ENCODE measurements around the gene ARHGAP26.

Gene ARHGAP26

DNA sequence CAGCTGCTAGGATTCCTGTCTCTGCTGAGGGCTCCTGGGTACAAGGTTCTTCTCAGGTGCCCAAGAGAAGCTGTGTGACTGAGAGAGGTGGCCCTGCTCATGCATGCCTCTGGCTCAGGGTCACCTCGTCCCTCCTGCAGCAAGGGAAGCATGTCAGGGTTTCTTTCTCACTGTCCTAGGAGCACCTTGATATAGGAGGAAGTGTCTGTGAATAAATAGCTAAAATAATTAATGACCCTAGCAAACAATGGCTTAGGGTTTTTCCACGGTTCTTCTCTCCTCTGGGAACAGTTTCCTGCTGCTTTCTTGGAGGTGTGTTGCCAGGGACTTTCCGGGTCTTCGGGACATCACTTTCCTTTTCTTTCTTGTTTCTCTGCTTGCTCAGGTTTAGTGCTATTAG, 87.2 kb downstream of the ARHGAP26 start:
- Histone ChIP-seq H3K36me3 (ENCODE audit: insufficient read depth, insufficient read length, low read length) (no peaks in the 10 kb centered on the region), H3K4me1 (ENCODE audit: insufficient read depth, insufficient read length) (no peaks in the 10 kb centered on the region), H3K27me3 (ENCODE audit: insufficient read depth, insufficient read length) (no peaks in the 10 kb centered on the region), H3K9ac (ENCODE audit: insufficient read length, low read depth) (no peak overlapping the region), H3K9me3 (ENCODE audit: insufficient read depth, low read length) (no peaks in the 10 kb centered on the region), H3K4me3 (ENCODE audit: insufficient read length, low read depth) (no peak overlapping the region)
- TF ChIP-seq ZNF274 (IDR thresholded peaks at IDR 0.05; ENCODE audit: low read depth, low read length): no peak
- no peak for TF ChIP-seq SUZ12 (IDR thresholded peaks at IDR 0.05; ENCODE audit: extremely low read depth, insufficient read depth, insufficient read length)
- no peak for TF ChIP-seq YY1 (IDR thresholded peaks at IDR 0.05; ENCODE audit: insufficient read depth, insufficient read length)
- no peak for DNase-seq (ENCODE audit: low read depth, low spot score)

DNA sequence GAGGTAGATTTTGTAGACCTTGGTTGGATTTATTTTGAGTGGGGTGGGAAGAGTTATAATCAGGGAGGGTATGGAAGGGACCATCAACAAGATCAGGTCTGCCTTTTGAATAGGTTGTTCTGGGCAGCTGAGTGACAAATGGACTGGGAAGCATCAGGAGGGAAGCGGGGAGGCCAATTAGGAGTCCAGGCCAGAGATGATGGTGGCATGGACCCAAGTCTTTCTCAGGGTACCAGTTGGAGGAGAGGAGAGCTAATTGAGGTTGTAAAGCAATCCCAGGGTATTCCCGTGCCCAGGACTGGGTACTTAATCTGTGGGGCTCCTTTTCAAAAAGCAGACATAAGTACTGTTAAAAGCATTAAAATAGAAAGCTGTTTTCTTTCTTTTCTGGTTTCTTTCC, 88.9 kb downstream of the ARHGAP26 start:
- no peak for DNase-seq (ENCODE audit: low read depth, low spot score)

GRCh38 chr5:142860270-142860669, 90.1 kb downstream of the ARHGAP26 start:
- Histone ChIP-seq H3K9me3 (ENCODE audit: insufficient read depth, low read length) (no peaks in the 10 kb centered on the region), H3K4me3 (ENCODE audit: insufficient read length, low read depth) (no peak overlapping the region), H3K36me3 (ENCODE audit: insufficient read depth, insufficient read length, low read length) (no peaks in the 10 kb centered on the region), H3K9ac (ENCODE audit: insufficient read length, low read depth) (no peak overlapping the region), H3K27me3 (ENCODE audit: insufficient read depth, insufficient read length) (no peaks in the 10 kb centered on the region), H3K4me1 (ENCODE audit: insufficient read depth, insufficient read length) (peaks cover 2% of the 10 kb centered on the region)
- TF ChIP-seq ZNF274 (IDR thresholded peaks at IDR 0.05; ENCODE audit: low read depth, low read length) (no peak), SUZ12 (IDR thresholded peaks at IDR 0.05; ENCODE audit: extremely low read depth, insufficient read depth, insufficient read length) (no peak), YY1 (IDR thresholded peaks at IDR 0.05; ENCODE audit: insufficient read depth, insufficient read length) (no peak)
- no peak for DNase-seq (ENCODE audit: low read depth, low spot score)

More for the DNA sequence above, 88.9 kb downstream of the ARHGAP26 start:
- TF ChIP-seq YY1 (IDR thresholded peaks at IDR 0.05; ENCODE audit: insufficient read depth, insufficient read length): no peak
- no peak for TF ChIP-seq ZNF274 (IDR thresholded peaks at IDR 0.05; ENCODE audit: low read depth, low read length)
- no peak for TF ChIP-seq SUZ12 (IDR thresholded peaks at IDR 0.05; ENCODE audit: extremely low read depth, insufficient read depth, insufficient read length)
- Histone ChIP-seq H3K36me3 (ENCODE audit: insufficient read depth, insufficient read length, low read length) (no peaks in the 10 kb centered on the region), H3K4me3 (ENCODE audit: insufficient read length, low read depth) (no peak overlapping the region), H3K9ac (ENCODE audit: insufficient read length, low read depth) (no peak overlapping the region), H3K27me3 (ENCODE audit: insufficient read depth, insufficient read length) (no peaks in the 10 kb centered on the region), H3K9me3 (ENCODE audit: insufficient read depth, low read length) (no peaks in the 10 kb centered on the region), H3K4me1 (ENCODE audit: insufficient read depth, insufficient read length) (no peaks in the 10 kb centered on the region)

- TF ChIP-seq SUZ12 (IDR thresholded peaks at IDR 0.05; ENCODE audit: extremely low read depth, insufficient read depth, insufficient read length) (no peak), YY1 (IDR thresholded peaks at IDR 0.05; ENCODE audit: insufficient read depth, insufficient read length) (no peak), ZNF274 (IDR thresholded peaks at IDR 0.05; ENCODE audit: low read depth, low read length) (no peak)
- H3K4me1 ChIP-seq (ENCODE audit: insufficient read depth, insufficient read length): peaks cover 2% of the 10 kb centered on the region
- H3K9ac ChIP-seq (ENCODE audit: insufficient read length, low read depth): no peak overlapping the region
- H3K9me3 ChIP-seq (ENCODE audit: insufficient read depth, low read length): no peaks in the 10 kb centered on the region
- no peaks in the 10 kb centered on the region for H3K27me3 ChIP-seq (ENCODE audit: insufficient read depth, insufficient read length)
- H3K4me3 ChIP-seq (ENCODE audit: insufficient read length, low read depth): no peak overlapping the region
- no peaks in the 10 kb centered on the region for H3K36me3 ChIP-seq (ENCODE audit: insufficient read depth, insufficient read length, low read length)
- DNase-seq (ENCODE audit: low read depth, low spot score): no peak
These were observed 90.8 kb downstream of the ARHGAP26 start for GRCh38 chr5:142861011-142861410.

GRCh38 chr5:142862594-142862993, 92.4 kb downstream of the ARHGAP26 start:
- H3K4me3 ChIP-seq (ENCODE audit: insufficient read length, low read depth): no peak overlapping the region
- H3K4me1 ChIP-seq (ENCODE audit: insufficient read depth, insufficient read length): peaks cover 2% of the 10 kb centered on the region
- H3K27me3 ChIP-seq (ENCODE audit: insufficient read depth, insufficient read length): no peaks in the 10 kb centered on the region
- DNase-seq (ENCODE audit: low read depth, low spot score): no peak
- H3K9ac ChIP-seq (ENCODE audit: insufficient read length, low read depth): no peak overlapping the region
- no peaks in the 10 kb centered on the region for H3K36me3 ChIP-seq (ENCODE audit: insufficient read depth, insufficient read length, low read length)
- H3K9me3 ChIP-seq (ENCODE audit: insufficient read depth, low read length): no peaks in the 10 kb centered on the region
- TF ChIP-seq SUZ12 (IDR thresholded peaks at IDR 0.05; ENCODE audit: extremely low read depth, insufficient read depth, insufficient read length) (no peak), ZNF274 (IDR thresholded peaks at IDR 0.05; ENCODE audit: low read depth, low read length) (no peak), YY1 (IDR thresholded peaks at IDR 0.05; ENCODE audit: insufficient read depth, insufficient read length) (no peak)

DNA sequence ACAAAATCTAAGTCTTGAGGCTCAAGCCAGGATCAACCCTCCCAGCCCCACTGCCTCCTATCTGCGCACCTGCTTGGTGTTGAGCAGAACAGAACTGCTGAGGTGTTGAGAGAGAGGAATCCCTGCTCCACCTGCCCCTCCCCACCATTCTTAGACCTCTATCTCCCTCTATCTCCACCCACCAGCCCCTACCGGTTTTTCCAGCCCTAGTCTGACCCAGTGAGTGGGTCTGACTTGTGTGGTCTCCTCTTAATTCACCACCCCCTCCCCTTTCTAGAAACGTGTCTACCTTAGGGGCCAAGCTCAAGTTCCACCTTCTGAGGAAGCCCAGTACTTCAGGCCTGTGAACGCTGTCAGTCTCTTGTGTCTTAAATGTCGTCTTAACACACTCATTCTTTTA, 93.7 kb downstream of the ARHGAP26 start:
- H3K36me3 ChIP-seq (ENCODE audit: insufficient read depth, insufficient read length, low read length): no peaks in the 10 kb centered on the region
- no peaks in the 10 kb centered on the region for H3K27me3 ChIP-seq (ENCODE audit: insufficient read depth, insufficient read length)
- H3K4me1 ChIP-seq (ENCODE audit: insufficient read depth, insufficient read length): peaks cover 2% of the 10 kb centered on the region
- H3K9ac ChIP-seq (ENCODE audit: insufficient read length, low read depth): no peak overlapping the region
- DNase-seq (ENCODE audit: low read depth, low spot score): no peak
- TF ChIP-seq SUZ12 (IDR thresholded peaks at IDR 0.05; ENCODE audit: extremely low read depth, insufficient read depth, insufficient read length) (no peak), ZNF274 (IDR thresholded peaks at IDR 0.05; ENCODE audit: low read depth, low read length) (no peak), YY1 (IDR thresholded peaks at IDR 0.05; ENCODE audit: insufficient read depth, insufficient read length) (no peak)
- H3K4me3 ChIP-seq (ENCODE audit: insufficient read length, low read depth): no peak overlapping the region
- no peaks in the 10 kb centered on the region for H3K9me3 ChIP-seq (ENCODE audit: insufficient read depth, low read length)

DNA sequence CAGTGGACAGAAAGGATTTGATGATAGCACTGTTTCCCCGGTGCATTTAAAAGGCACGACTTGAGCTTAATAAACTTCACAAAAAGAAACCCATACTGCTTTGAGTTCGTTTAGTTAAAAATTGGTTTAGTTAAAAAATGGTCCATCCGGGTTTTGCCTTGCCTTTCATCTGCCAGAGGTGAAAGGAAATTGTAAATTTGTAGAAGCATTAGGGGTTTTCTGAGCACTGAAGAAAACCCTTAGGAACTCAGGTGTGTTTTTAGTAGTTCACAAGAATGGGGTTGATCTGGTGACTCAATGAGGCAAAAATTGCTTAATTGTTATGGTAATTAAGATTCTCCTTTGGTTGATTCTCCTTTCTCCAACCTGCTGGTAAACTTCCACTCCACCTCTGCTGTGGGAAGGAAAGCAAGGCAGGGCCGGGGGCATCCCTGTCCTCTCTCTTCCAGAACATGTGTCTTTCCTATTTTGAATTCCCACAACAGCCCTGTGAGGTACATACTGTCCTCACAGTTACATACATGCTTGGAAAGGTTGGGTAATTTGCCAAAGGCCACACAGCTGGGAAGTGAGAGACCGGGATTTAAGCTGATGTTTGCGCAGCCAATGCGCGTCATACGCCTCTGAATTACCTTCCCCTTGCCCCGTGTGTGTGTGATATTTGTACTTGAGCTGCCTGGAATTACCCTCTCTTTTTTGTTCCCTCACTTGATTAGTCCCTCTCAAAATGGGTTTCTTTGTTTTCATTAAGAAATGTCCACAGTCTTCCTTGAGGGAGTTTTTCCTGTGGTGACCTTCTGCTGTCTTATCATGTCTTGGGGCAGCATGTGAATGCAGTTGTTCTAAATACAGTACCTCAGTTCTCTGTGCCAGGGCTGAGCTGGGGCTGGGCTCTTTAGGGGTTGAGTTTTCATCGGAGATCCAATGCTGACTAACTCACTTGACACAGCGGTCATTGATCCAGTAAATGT, 94.4 kb downstream of the ARHGAP26 start:
- DNase-seq (ENCODE audit: low read depth, low spot score): no peak
- H3K9ac ChIP-seq (ENCODE audit: insufficient read length, low read depth): no peak overlapping the region
- H3K4me3 ChIP-seq (ENCODE audit: insufficient read length, low read depth): no peak overlapping the region
- H3K36me3 ChIP-seq (ENCODE audit: insufficient read depth, insufficient read length, low read length): no peaks in the 10 kb centered on the region
- H3K9me3 ChIP-seq (ENCODE audit: insufficient read depth, low read length): no peaks in the 10 kb centered on the region
- peaks cover 2% of the 10 kb centered on the region for H3K4me1 ChIP-seq (ENCODE audit: insufficient read depth, insufficient read length)
- TF ChIP-seq ZNF274 (IDR thresholded peaks at IDR 0.05; ENCODE audit: low read depth, low read length) (no peak), SUZ12 (IDR thresholded peaks at IDR 0.05; ENCODE audit: extremely low read depth, insufficient read depth, insufficient read length) (no peak), YY1 (IDR thresholded peaks at IDR 0.05; ENCODE audit: insufficient read depth, insufficient read length) (no peak)
- H3K27me3 ChIP-seq (ENCODE audit: insufficient read depth, insufficient read length): no peaks in the 10 kb centered on the region

Measured in NT2/D1 (cell line).